Esophagus muscularis mucosa (tissue), 4 donors: ENCODE results near the gene IKZF5. TPM values are rescaled to one million over a fixed set of nuclear protein-coding genes. Genes with fewer than 3 reads are reported as not detected.

ENCODE experiments used
- DNase-seq: peaks from one replicate; pipeline ENCODE4 v3.0.0-alpha.2; 2017; ENCODE audit errors: extremely low spot score
- H3K27ac ChIP-seq, 4 donors: fragments of 200-600 bp; sonication (generic); replicated peaks in 1 of 4; 1 replicate in 3 of 4; 2 replicates in 1 of 4; pipeline ENCODE4 v1.5.1; 2016 to 2019; ENCODE audit warnings: mild to moderate bottlenecking in 1 of 4
- H3K27me3 ChIP-seq, 4 donors: fragments of 200-600 bp; sonication (generic); one replicate each; pipeline versions ENCODE4 v1.5.1 to v1.6.0; 2016 to 2019
- H3K36me3 ChIP-seq, 4 donors: fragments of 200-600 bp; sonication (generic); one replicate each; pipeline ENCODE4 v1.5.1; 2016 to 2019
- H3K4me1 ChIP-seq, 4 donors: fragments of 200-600 bp; sonication (generic); one replicate each; pipeline ENCODE4 v1.5.1; 2016 to 2019
- H3K4me3 ChIP-seq, 4 donors: fragments of 200-600 bp; sonication (generic); 1 replicate in 2 of 4; 2 replicates in 2 of 4; pipeline ENCODE4 v1.5.1; 2016 to 2019; ENCODE audit warnings: mild to moderate bottlenecking in 4 of 4, moderate library complexity in 1 of 4
- H3K9me3 ChIP-seq, 4 donors: fragments of 200-600 bp; sonication (generic); 1 replicate in 3 of 4; 2 replicates in 1 of 4; pipeline ENCODE4 v1.5.1; 2016 to 2019
- EP300 ChIP-seq: sonication (generic); formaldehyde crosslinking; IDR thresholded peaks from one replicate; pipeline ENCODE4 v1.6.1; 2017; ENCODE audit warnings: antibody characterized with exemption
- POLR2A ChIP-seq: fragments of 450-650 bp; IDR thresholded peaks from one replicate; pipeline ENCODE4 v1.6.1; 2017; ENCODE audit warnings: antibody characterized with exemption, moderate library complexity, mild to moderate bottlenecking, low read depth
- POLR2AphosphoS5 ChIP-seq, 2 donors: sonication (generic); formaldehyde crosslinking; IDR thresholded peaks; one replicate each; pipeline ENCODE4 v1.6.1; 2017; ENCODE audit warnings: antibody characterized with exemption in 2 of 2
- WGBS: methylation state at CpG from one replicate; pipeline ENCODE4 v1.1.5; 2018; 5-methylcytosine and 5-hydroxymethylcytosine counted together
- intact Hi-C: fragments of 100-400 bp; cut with DNase I; formaldehyde crosslinking; loops from one replicate; pipeline ENCODE4 v1.15.1; 2023
- total RNA-seq, 4 donors: library from RNA; depleted of rRNA; stranded (reverse); fragments of >200 nt; gene quantifications; one replicate each; pipeline versions ENCODE4 v1.1.0 to v1.2.1, GENCODE V29; 2016
- TF ChIP-seq, protein P1 (sequence below), 3 experiments: fragments of 200-600 bp in 2 of 3; fragments of 450-650 bp in 1 of 3; sonication (generic) in 2 of 3; IDR thresholded peaks; one replicate each; pipeline ENCODE4 v1.5.1; 2017 to 2019; ENCODE audit warnings: antibody characterized with exemption in 3 of 3, mild to moderate bottlenecking in 2 of 3, moderate library complexity in 1 of 3

Gene IKZF5
- total RNA-seq, 4 donors from 2014 or later = 5.7 to 12.0 (median 7.2) TPM

DNA sequence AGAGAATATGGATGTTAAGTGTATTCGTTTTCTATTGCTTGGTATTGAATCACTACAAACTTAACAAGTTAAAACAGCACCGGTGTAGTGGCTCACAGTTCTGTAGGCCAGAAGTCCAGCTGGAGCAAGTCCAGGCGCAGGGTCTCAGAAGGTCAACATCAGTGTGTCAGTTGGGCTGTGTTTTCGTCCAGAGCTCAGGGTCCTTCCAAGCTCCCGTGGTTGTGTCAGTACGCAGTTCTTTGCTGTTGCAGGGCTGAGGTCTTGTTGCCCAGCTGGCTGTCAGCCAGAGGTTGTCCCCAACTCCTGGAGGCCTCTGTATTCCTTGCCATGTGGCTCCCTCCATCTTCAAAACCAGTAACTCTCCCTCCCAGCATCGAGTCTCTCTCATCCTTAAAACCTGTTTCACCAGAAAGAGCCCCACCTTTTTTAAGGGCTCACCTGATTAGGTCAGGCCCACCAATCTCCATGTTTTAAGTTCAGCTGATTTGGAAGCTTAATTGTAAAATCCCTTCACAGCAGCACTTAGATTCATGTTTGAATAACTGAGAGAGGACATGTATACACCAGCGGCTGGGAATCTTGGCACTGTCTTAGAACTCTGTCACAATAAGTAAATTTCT is 27.0 kb upstream of the IKZF5 start:
- Histone ChIP-seq H3K4me3 (no peak overlapping the region), H3K9me3 (no peaks in the 10 kb centered on the region), H3K27ac (no peak overlapping the region), H3K27me3 (no peaks in the 10 kb centered on the region), H3K4me1 (no peaks in the 10 kb centered on the region), H3K36me3 (peaks cover 0 to 47% (median 36%) of the 10 kb centered on the region in 4 donors)
- no peak for DNase-seq
- TF ChIP-seq POLR2A (no peak), EP300 (no peak), POLR2AphosphoS5 (IDR thresholded peaks at IDR 0.05) (no peak)
- TF ChIP-seq, protein P1, sequence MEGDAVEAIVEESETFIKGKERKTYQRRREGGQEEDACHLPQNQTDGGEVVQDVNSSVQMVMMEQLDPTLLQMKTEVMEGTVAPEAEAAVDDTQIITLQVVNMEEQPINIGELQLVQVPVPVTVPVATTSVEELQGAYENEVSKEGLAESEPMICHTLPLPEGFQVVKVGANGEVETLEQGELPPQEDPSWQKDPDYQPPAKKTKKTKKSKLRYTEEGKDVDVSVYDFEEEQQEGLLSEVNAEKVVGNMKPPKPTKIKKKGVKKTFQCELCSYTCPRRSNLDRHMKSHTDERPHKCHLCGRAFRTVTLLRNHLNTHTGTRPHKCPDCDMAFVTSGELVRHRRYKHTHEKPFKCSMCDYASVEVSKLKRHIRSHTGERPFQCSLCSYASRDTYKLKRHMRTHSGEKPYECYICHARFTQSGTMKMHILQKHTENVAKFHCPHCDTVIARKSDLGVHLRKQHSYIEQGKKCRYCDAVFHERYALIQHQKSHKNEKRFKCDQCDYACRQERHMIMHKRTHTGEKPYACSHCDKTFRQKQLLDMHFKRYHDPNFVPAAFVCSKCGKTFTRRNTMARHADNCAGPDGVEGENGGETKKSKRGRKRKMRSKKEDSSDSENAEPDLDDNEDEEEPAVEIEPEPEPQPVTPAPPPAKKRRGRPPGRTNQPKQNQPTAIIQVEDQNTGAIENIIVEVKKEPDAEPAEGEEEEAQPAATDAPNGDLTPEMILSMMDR (IDR thresholded peaks at IDR 0.05) = no peak
- intact Hi-C loops = no loop called here
- 90% methylated on average over 7 of the region's 8 CpGs for WGBS

DNA sequence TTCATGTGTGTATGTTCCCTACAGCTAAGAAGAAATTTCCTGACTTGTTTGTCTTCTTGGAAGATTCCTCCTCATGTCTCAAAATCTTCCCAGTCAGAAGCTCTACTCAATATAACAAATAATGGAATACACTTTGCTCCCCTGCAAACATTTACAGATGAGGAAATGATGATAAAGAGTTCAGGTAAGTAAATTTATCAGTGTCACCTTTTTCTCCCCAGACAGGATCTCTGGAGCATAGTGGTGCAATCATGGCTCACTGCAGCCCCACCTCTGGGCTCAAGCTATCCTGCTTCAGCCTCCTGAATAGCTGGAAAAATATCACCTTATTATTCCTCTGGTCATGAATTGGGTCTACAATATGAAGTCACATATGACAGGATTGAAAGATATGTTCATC is 25.7 kb upstream of the IKZF5 start:
- H3K4me1 ChIP-seq = no peaks in the 10 kb centered on the region
- no peaks in the 10 kb centered on the region for H3K9me3 ChIP-seq
- H3K4me3 ChIP-seq = no peak overlapping the region
- intact Hi-C loops = no loop called here
- TF ChIP-seq EP300 (no peak), POLR2A (no peak), POLR2AphosphoS5 (IDR thresholded peaks at IDR 0.05) (no peak)
- TF ChIP-seq, protein P1 (IDR thresholded peaks at IDR 0.05) = no peak
- H3K27me3 ChIP-seq = no peaks in the 10 kb centered on the region
- H3K36me3 ChIP-seq = peaks cover 0 to 44% (median 36%) of the 10 kb centered on the region in 4 donors
- H3K27ac ChIP-seq = no peak overlapping the region
- no peak for DNase-seq

DNA sequence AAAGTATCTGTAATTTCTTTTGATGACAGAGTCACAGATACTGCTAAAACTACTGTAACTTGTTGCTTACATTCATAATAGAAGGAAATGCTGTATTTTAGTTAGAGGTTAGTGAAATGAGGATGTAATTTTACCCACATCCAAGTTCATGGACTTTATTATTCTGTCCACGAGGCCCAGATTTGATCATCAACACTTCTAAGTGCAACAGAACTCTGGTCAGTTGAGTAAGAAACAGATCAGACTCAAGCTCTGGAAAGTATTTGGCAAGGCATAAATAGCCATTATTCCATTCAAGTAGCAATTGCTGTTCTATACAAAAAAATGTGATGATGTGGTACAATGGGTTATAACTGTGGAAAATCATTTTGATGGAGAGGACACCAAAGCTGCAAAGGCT is 22.5 kb upstream of the IKZF5 start:
- no peak overlapping the region for H3K4me3 ChIP-seq
- intact Hi-C loops = no loop called here
- H3K9me3 ChIP-seq = no peaks in the 10 kb centered on the region
- DNase-seq = no peak
- H3K27me3 ChIP-seq = no peaks in the 10 kb centered on the region
- WGBS = 81% methylated on average over 1 of the region's 1 CpG
- H3K27ac ChIP-seq = no peak overlapping the region
- H3K4me1 ChIP-seq = no peaks in the 10 kb centered on the region
- peaks cover 0 to 20% (median 19%) of the 10 kb centered on the region in 4 donors for H3K36me3 ChIP-seq
- TF ChIP-seq POLR2A = no peak
- TF ChIP-seq POLR2AphosphoS5 (IDR thresholded peaks at IDR 0.05) = no peak
- TF ChIP-seq EP300 = no peak
- TF ChIP-seq, protein P1 (IDR thresholded peaks at IDR 0.05) = no peak

DNA sequence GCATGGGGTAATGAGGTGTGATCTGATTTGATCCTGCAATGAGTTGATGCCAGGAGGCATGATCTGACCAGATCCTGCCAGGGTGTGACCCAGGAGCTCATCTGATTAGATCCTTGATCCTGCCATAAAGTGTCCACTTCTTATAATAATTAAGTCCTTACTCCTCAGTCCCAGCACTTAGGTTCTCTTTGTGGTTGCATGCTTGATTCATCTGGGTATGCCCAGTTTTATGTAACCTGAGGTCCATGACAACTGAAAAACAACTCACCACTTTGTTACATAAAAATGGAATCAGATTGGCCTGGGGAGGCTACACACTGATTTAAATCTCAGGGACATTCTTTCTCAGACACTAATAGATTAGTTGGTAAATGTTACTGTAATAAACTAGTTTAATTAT is 19.3 kb upstream of the IKZF5 start:
- DNase-seq = no peak
- Histone ChIP-seq H3K27me3 (no peaks in the 10 kb centered on the region), H3K9me3 (no peaks in the 10 kb centered on the region), H3K27ac (no peak overlapping the region), H3K36me3 (no peaks in the 10 kb centered on the region), H3K4me1 (no peaks in the 10 kb centered on the region), H3K4me3 (no peak overlapping the region)
- intact Hi-C loops = no loop called here
- TF ChIP-seq POLR2A (no peak), EP300 (no peak), POLR2AphosphoS5 (IDR thresholded peaks at IDR 0.05) (no peak)
- TF ChIP-seq, protein P1 (IDR thresholded peaks at IDR 0.05) = no peak

DNA sequence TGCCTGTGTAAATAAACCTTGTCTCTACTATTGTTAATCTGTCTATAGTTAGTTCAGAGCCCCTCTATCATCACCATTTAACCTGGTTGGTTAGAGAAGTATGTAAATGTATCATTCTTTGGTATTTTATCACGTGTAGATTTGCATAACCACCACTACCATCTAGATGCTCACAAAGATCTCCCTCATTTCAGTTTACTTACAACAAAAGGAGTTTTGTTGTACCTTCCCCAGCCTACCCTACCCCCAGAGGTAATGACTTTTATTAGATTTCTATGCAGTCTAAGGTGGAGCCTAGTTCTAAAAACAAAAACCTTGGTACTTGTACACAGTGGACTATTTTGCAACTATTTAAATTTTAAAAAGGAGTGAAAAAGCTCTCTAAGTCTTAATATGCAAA is 17.7 kb upstream of the IKZF5 start:
- Histone ChIP-seq H3K36me3 (no peaks in the 10 kb centered on the region), H3K27me3 (no peaks in the 10 kb centered on the region), H3K4me1 (no peaks in the 10 kb centered on the region), H3K27ac (no peak overlapping the region), H3K4me3 (no peak overlapping the region), H3K9me3 (no peaks in the 10 kb centered on the region)
- WGBS = 72% methylated on average over 1 of the region's 1 CpG
- intact Hi-C loops = no loop called here
- TF ChIP-seq, protein P1 (IDR thresholded peaks at IDR 0.05) = no peak
- no peak for TF ChIP-seq POLR2AphosphoS5 (IDR thresholded peaks at IDR 0.05)
- no peak for TF ChIP-seq EP300
- TF ChIP-seq POLR2A = no peak
- DNase-seq = no peak
